ENCODE results near the gene RHBDD1.

RHBDD1 gene, protein sequence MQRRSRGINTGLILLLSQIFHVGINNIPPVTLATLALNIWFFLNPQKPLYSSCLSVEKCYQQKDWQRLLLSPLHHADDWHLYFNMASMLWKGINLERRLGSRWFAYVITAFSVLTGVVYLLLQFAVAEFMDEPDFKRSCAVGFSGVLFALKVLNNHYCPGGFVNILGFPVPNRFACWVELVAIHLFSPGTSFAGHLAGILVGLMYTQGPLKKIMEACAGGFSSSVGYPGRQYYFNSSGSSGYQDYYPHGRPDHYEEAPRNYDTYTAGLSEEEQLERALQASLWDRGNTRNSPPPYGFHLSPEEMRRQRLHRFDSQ

DNA sequence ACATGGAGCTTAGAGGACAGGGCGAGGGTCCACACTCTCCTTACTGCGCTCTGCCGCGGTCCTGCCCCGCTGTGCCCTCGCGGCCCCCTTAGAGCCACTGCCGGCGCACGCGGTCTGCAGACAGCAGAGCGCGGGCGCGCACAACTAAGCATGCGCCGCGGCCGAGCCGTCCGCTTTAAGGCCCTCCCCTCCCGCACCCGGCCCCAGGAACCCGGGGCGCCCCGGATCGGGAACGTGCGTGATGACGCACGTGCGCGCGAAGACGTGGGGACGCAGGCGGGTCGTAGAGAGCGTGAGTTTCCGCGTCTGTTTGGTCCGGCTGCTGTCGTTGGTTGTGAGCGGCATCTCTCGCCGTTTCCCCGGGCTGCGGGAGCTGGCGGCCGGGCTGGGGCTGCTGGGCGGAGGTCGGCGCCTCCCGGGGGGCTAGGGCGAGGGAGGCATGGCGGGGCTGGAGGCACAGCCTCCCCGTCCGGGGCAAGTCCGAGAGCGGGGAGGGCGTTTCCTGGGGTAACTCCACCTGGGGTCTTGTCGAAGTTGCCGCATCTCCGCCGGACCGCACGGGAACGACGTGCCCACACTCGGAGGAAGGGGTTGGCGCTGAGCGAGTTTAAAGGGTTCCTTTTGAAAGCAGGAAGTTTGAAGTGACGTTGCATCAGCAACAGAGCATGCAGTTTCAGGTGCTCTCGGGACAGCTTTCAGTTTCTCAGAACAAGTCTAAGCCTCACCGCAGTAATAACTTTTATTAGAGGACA is at the start of gene RHBDD1:
Gene RHBDD1, plus strand, starts transcription at position 259 of the 752 bp plus-strand sequence. CDS start 28,640 bp downstream, outside the sequence.
- peak; percentile 51 for FAIRE-seq

DNA sequence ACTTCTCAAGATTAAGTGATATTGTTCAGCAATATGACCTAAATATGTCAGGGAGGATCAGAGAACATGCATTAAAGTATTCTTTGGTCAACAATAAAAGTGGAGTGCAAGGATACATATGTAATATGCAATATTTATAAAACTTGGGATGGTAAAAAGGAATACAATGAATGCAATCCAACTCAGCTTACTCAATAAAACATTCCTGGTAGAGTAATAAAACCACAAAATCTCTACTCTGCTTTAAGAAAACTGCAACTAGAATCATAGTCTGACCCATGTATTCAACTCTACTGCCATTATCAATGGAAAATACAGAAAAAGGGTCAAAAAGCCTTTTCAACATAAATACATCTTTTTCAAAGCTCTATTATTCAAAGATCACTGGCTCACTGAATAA is 47.8 kb upstream of the RHBDD1 start:
- no peak for FAIRE-seq

DNA sequence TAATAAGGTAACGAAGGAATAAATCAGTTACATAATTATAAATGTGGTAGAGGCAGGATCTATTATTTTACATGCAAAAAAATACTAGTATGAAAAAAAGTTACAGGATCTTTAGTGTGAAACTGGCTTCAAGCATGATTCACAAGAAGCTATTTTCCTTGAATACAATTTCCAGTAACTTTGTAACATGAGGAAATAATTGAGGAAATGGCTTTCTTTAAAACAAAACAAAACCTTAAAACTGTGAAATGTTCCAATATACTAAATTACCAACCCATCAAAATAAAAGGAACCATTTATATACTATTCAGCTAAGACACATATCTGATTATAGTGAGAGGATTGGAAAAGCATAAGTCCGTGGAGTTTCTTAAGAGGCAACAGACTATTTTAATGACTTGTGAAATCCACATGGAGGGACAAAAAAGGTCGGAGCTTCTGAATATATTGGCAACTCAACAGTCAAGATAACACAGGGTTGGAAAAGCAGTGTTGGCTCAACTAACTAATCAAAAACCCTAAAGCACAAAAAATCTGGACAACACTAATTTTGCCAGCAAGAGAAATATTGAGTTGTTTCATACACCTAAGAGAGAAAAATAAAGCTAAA is 46.9 kb upstream of the RHBDD1 start:
- FAIRE-seq, result no peak

DNA sequence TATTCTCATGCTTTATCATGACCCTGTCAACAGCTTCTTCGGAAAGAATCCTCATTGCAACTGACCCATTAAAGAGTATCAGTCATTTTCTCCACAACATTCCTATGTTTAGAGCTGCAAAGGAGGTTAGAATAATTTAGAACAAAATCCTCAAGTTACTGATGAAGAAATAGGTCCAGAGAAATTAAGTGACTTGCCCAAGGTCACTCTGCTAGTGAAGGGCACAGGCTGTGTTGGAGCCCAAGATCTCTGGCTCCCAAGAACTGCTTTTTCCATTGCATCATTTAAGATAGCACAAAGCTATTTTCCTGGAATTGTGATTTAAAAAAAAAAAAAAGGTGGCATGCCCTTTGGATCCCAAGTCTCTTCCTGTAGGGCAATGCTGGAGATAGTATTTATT is 45.8 kb upstream of the RHBDD1 start:
- FAIRE-seq, result no peak

DNA sequence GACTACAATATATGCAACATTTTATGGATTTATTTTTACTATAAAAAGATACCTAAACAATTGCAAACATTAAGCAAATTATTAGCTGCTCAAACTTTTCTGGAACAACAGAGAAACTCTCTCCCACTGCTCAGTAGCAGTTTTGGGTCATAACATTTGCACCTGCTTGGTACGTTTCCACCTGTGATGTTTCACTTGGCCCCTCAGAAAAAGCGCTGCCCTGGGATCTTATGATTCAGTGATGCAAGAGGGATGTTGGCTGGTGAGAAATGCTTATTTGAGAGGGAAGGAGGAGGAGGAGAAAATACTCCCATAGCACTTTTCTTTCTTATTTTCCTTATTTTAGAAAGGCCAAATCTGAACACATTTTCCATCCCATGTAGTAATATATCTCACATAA is 45.4 kb upstream of the RHBDD1 start:
- no peak for FAIRE-seq

DNA sequence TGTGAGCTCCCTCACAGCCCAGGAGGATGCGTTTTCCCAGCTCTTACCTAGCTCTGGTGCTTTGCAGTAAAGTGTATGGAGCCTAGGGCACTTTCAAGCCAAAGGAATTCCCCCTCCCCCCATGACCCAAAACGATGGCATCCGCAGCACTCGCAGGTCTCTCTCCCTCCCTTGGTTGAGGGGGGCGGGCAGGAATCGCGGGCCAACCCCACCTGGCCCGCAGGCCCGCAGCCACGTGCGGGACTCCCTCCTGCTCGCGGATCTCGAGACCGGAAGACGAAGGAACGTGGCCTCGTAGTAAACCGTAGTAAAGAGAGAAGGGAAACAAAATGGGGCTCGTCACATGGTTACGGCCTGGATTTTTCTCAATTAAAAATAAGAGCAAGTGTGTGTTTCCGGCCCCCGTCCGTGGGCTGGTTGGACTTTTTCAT is 44.8 kb upstream of the RHBDD1 start:
- no peak for FAIRE-seq

DNA sequence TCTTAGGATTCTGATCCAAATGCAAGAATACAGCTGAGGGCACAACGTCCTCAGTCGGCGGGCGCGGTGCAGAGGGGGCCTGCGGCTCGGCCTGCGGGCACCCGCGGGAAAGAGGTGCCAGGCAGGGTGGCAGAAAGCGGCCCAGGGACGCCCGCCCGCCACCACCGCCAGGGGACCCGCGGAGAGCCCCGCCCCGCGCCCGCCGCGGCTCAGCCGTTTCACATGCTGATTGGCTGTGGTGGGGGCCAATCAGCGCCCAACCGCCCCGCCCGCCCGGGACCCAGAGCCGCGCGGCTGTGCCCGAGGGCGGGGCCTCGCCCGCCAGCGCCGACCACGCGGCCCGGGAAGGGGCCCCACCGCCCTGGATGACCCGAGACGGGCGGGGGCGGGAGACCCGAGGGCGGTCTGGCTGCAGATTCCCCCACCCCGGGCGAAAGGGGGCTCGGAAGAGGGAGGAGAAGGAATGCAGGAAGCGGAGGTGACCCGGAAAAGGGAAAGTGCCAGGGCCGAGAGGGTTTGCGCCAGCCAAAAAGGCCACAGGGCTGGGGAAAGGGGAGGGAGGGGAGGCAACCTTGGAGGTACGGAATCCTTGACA is 44.3 kb upstream of the RHBDD1 start:
- FAIRE-seq, result no peak

DNA sequence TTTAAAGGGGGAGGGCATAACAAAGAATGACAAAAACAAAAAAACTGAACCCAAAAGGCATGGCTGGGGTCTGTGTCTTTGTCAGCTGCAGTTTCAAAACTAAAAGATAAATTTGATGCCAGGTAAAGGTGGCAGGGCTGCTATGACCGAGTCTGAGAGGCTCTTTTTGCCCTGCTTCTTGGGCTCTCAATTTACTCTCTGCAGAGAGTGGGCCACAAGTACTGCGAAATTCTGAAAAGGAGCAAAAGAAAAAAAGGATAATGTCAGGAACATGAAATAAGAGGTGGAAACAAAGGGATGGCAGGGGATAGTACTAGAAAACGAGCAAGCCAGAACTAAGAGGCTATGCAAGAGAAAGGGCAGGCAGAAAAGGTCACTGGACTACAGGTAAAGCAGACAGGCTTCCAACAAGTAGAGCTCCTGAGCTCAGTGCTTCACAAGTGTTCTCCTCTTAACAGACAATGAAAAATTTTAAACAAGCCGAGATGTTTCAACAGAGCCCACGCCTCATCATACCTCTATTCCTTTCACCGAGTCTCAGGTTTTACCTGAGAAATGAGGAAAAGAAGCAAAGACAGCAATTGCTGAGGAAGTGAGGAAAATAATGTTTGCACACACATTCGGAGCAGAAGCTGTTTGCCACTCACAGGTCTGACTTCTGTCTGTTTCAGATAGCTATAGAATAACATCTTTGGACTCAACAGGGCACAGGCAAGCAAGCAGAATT is 43.5 kb upstream of the RHBDD1 start:
- FAIRE-seq, result no peak

DNA sequence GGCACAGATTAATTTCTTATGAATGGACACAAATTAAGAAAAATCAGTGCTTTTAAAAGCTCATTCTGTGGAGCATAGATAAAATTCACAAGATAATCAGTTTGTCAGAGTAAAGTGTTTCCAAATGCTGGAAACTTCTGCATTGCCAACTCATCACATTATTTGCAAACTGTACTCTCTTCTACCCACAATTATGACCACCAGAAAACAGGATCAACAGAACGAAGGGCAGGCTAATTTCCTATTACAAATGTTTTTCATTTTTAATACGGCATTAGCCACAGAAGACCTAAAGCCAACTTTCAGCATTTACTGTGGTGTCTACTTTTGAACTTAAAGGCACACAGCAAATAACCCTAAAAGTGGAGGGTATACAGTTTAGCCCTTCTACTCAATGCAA is 42.2 kb upstream of the RHBDD1 start:
- FAIRE-seq, result no peak

DNA sequence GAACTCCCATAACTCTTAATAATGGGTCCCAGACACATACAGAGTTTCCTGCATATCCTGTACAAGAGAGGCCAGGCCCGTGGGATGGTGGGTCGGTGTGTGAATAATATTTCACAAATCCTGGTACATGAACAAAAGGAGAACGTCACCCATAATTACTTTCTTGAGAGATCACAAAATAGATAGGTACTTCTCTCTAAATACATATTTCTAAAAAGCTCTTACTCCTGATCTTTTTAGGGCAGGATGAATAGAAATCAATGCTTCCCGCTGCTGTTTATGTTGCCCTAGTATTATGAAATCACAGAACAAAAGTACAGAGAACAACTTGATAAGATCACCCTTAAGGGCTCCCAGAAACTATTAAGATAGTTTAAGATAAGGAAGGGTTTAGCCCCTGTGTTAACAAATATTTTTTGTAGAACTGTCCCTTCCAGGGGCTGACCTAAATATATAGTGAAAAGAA is 41.6 kb upstream of the RHBDD1 start:
- peak; percentile 27 for FAIRE-seq

DNA sequence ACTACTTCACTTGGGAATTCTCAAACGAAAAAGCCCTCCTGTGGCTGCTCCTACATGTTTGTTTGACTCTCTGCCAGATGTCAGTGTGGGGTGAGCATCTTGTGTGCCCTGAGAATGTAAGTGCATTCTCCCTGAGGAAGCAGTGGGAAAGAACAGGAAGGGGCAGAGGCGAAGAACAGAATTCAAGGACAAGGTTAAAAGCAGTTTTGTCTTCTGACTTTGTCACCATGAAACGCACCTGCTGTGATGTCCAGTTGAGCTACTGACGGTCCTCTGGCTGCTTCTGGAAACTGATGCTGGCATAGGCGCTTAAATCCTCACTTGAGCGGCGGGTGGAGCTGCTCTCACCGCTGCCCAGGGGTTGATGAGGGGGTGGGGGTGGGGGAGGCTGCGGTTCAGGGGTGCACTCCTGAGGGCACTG is 41.1 kb upstream of the RHBDD1 start:
- no peak for FAIRE-seq

DNA sequence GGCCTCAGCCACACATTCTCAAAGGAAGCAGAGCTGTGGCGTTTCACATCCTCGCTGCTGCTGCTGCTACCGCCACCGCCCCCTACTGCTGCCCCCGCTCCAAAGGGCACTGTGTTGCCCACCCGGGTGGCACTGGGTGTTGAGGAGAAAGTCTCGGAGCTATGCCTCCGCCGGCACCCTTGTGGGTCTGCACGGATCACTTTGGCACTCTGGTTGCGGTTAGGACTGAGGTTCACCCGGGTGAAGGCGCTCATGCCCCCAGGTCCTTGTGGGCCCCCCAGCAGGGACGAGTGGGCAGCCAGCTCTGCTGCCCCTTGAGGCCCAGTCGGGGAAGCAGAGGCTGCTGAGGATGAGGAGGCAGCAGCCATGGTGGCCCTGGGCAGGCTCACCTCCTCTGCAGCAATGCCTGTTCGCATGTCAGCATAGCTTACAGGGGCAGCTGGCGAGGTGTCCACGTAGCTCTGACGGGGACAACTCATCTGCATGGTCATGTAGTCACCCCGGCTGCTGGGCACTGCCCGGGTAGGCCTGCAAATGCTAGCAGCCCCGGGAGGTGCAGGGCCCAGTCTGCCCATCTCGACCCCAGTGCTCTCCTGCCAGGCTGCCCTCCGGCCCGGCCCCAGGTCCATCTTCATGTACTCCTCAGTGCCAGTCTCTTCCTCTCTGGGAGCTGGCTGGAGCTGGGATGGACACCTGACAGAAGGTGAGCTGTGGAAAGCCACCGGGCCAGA is 40.4 kb upstream of the RHBDD1 start:
- no peak for FAIRE-seq

DNA sequence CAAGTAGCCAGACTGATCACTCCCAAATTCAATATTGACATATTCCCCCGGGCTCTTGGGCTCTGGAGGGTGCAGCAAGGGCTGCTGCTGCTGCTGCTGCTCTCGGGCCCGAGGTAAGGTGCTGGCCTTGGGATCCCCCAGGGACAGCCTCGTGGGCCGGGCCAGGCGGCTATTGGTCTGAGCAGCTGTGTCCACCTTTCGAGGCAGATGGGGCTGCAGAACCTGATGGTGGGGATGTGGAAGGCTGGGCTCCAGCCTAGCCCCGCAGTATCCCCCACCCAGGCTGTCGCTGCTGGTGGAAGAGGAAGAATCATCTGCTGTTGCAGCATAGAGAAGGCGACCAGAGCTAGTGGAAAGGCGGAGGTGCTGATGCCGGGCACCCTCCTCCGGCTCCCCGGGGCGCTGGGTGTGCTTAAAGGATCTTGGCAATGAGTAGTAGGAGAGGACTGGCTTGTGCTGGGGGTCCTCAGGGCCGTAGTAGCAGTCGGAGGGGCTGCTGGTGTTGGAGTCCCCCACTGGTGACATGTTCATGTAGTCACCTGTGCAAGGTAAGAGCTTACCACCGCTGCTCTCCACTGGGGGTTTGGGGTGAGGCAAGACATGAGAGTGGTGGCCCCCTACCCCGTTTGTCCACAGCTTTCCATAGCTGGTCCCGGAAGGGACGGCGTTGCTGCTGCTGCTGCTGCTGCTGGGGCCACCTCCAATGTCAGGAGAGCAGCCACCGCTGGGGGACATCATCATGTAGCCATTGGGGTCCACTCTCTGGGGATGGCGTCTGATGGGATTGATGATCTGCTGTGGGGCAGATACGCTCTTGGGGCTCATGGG is 39.6 kb upstream of the RHBDD1 start:
- FAIRE-seq, result no peak

DNA sequence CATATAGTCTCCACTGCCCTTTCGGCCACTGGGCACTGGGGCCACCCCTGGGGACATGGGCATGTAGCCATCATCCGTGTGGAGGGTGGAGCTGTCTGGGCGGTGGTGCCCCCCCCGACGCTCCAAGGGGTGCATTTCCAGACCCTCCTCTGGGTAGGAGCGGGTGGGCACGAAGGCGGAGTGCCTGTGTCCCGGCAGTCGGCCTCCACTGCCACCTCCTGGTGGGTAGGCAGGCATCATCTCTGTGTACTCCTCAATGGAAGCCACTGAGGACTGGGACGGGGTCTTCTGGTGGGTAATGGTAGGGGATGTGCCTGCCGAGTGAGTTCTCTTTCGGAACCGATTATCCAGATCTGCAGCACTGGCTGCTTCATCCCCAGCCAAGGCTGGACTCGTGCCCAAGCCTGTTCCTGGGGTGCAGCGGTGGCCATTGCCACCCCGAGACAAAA is 39.0 kb upstream of the RHBDD1 start:
- FAIRE-seq, result no peak

DNA sequence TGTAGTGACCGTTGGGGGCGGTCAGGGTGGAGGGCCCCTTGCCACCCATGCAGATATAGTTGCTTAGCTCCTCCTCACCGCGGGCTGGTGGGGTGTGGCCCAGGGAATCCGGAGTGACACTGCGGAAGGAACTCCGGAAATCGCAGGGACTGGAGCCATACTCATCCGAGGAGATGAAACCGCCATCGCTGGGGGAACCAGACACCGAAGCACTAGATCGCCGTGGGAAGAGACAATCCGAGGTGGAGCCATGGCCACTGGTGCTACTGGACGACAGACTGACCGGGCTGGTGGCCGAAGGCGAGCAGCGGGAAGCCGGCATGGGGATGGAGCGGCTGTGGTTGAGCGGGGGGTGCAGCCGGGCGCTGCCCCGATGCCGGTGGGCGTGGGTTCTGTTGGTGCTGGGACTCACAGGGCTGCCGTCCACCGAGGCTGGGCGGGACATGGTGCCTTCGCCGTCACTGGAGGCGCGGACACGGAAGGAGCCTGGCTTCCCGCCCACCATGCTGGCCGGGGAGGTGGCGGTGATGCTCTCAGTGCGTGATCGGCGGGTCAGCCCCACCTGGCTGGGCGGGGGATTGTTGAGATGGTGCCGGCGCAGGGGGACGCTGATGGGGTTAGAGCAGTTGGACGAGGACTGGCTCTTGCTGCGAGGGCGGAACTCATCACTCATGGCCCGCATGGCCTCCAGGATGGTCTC is 38.4 kb upstream of the RHBDD1 start:
- FAIRE-seq, result no peak

DNA sequence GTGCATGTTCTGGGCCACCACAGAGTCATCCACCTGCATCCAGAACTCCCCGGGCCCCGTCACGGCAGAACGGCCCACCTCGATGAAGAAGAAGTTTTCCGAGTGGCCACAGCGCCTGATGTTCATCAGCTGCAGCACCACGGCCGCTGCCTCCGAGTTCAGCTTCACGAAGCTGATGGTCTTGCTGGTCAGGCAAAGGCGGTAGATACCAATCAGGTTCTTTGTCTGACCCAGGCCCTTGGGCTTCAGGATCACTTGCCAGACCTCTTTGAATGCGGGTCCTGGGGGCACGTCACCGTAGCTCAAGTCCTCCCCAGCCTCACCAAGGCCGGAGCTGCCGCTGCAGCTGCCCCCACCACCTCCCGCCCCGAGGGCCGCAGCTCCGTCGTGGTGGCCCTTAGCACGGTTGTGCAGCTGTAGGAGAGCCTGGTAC is 37.8 kb upstream of the RHBDD1 start:
- no peak for FAIRE-seq

DNA sequence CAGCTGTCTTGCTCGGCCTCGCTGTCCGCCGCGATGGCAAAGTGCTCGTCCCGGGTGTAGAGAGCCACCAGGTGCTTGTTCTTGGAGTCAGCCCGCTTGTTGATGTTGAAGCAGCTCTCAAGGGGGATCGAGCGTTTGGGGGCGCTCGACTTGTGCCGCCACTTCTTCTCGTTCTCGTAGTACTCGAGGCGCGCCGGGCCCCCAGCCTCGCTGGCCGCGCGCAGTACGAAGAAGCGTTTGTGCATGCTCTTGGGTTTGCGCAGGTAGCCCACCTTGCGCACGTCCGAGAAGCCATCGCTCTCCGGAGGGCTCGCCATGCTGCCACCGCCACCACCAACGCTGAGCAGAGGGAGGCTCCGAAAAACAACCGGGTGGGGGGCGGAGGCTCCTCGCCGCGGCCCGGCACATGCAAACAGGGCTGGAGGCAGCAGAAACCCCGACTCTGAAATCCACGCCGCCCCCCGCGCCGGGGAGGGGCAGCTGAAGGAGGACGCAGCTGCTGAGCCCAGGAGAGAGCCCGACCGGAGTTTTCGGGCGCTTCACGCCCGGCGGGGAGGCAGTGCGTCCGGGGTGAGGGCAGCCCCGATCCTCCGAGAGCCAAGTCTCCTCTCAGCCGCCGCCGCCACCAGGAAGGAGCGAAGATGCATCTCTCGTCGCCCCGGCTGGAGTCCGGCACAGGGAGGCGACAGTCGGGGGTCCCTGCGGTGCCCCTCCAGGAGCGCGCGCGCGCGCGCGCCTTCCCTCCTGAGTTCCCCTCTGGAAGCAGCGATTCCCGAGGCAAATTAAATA is 37.2 kb upstream of the RHBDD1 start:
- no peak for FAIRE-seq

DNA sequence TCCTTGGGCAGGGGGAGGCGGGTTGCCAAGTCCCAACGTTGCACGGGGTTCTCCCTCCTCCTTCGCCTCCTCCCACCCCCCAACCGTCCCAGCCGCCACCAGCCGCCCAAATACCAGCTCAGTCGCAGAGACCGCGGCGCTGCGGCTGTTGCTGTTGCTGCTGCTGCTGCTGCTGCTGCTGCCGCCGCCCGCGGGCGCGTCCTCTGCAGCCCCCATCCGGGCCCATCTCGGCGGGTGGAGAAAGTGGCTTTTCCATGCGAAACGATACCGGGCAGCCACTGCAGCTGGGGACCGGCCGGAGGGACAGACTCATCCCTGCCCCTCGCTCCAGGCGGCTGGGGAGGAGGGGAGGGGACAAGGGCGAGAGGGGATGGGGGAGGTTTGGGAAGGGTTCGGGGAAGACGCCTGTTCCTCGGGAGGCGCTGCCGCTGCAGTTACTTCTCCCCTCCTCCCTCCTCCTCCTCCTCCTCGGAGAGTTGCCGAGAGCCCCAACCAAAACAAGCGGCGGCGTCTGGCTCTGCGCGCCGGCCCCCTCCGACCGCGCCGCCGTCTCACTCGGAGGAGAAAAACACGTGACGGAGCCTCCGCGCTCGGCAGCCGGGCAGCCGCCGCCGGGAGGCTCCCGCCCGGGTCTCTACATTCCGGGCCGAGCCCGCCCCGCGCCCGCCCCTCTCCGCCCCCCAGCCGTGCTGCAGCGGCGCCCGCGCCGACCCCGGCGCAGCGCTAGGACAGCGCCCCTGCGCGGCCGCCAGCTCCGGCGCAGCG is 36.5 kb upstream of the RHBDD1 start, which contains the start of gene IRS1:
Gene IRS1, minus strand, starts transcription at position 610 of the 765 bp plus-strand sequence. CDS start 1,082 bp downstream, outside the sequence.
- FAIRE-seq, result no peak

Data from G401.6 (cell line).